Renal cortex interstitium (tissue), 11 donors: ENCODE data around the gene OSBP. TPM values are rescaled to one million over a fixed set of nuclear protein-coding genes. Genes with fewer than 3 reads are reported as not detected.

Source experiments
- DNase-seq, 11 donors: peaks; one replicate each; pipeline ENCODE4 v3.0.0-alpha.2; 2013; ENCODE audit warnings: low read depth in 9 of 11, low spot score in 4 of 11; ENCODE audit errors: extremely low read depth in 1 of 11
- polyA plus RNA-seq, 3 donors: library from polyadenylated mRNA; unstranded; fragments of 120-200 nt; gene quantifications; one replicate each; pipeline ENCODE4 v1.2.1, GENCODE V29; 2013; ENCODE audit not compliant: insufficient read length in 3 of 3

OSBP gene
- polyA plus RNA-seq, 3 donors: 47.5 to 58.6 (median 54.3) TPM

- no peak for DNase-seq
Observed at GRCh38 chr11:59542142-59542810, 73.3 kb downstream of the OSBP start.

GRCh38 chr11:59534676-59535075 lies 80.9 kb downstream of the OSBP start:
- no peak for DNase-seq

GRCh38 chr11:59532620-59533019 lies 83.0 kb downstream of the OSBP start:
- no peak for DNase-seq

- DNase-seq: no peak
Observed at GRCh38 chr11:59528711-59529110, 86.9 kb downstream of the OSBP start.

Other genes starting within 250 kb of the OSBP start
- gene OR5A2, start 189.4 kb downstream of the OSBP start, polyA plus RNA-seq: under 1 TPM; 0.01 to 0.03 (median 0.02) TPM
- under 1 TPM in 2 of 3 donors, not detected in 1; 0.01 to 0.03 TPM for gene OR5A1, start 179.3 kb downstream of the OSBP start, polyA plus RNA-seq
- gene OR4D6, start 158.8 kb downstream of the OSBP start, polyA plus RNA-seq: not detected
- gene OR4D10, start 142.5 kb downstream of the OSBP start, polyA plus RNA-seq: not detected
- gene OR4D11, start 112.2 kb downstream of the OSBP start, polyA plus RNA-seq: not detected
- under 1 TPM in 2 of 3 donors, not detected in 1; 0.06 to 0.09 TPM for gene OR4D9, start 104.2 kb downstream of the OSBP start, polyA plus RNA-seq
- 10 to 100 TPM; 43.2 to 49.8 (median 44.8) TPM for gene PATL1, start 53.3 kb upstream of the OSBP start, polyA plus RNA-seq
- gene OR10V1, start 98.1 kb upstream of the OSBP start, polyA plus RNA-seq: not detected
- 10 to 100 TPM; 51.4 to 76.8 (median 57.2) TPM for gene STX3, start 139.6 kb upstream of the OSBP start, polyA plus RNA-seq
- gene MRPL16, start 195.0 kb upstream of the OSBP start, polyA plus RNA-seq: 10 to 100 TPM; 57.2 to 60.1 (median 59.9) TPM
- under 1 TPM in 1 of 3 donors, not detected in 2; 0.32 TPM for gene CBLIF, start 229.7 kb upstream of the OSBP start, polyA plus RNA-seq